HUES64 (cell line): ENCODE measurements around the gene PNMA6A. TPM values are rescaled to one million over a fixed set of nuclear protein-coding genes. Genes with fewer than 3 reads are reported as not detected.
"Not testable (repeated sequence)": the region's sequence is repeated elsewhere in the genome, so short reads cannot be mapped to it uniquely, and the experiment has no call there.

ENCODE experiments used
- H3K27ac ChIP-seq: 2 replicates; pipeline ENCODE4 v1.7.0; 2013; ENCODE audit warnings: low read depth, low read length, inconsistent platforms
- H3K27me3 ChIP-seq: 2 replicates; pipeline ENCODE4 v1.6.1; 2013; ENCODE audit warnings: mild to moderate bottlenecking, low read length; ENCODE audit not compliant: insufficient read depth
- H3K36me3 ChIP-seq: 2 replicates; pipeline ENCODE4 v1.6.1; 2013; ENCODE audit warnings: mild to moderate bottlenecking, low read length; ENCODE audit not compliant: insufficient read depth
- H3K4me1 ChIP-seq: 2 replicates; pipeline ENCODE4 v1.6.1; 2013; ENCODE audit warnings: mild to moderate bottlenecking, low read length, moderate library complexity; ENCODE audit not compliant: insufficient read depth
- H3K4me3 ChIP-seq: 2 replicates; pipeline ENCODE4 v1.5.1; 2013; ENCODE audit warnings: mild to moderate bottlenecking, low read length, moderate library complexity
- H3K9ac ChIP-seq: 2 replicates; pipeline ENCODE4 v1.6.1; 2013; ENCODE audit warnings: mild to moderate bottlenecking, low read depth, low read length
- H3K9me3 ChIP-seq: 2 replicates; pipeline ENCODE4 v1.6.1; 2013; ENCODE audit warnings: low read depth, low read length; ENCODE audit not compliant: insufficient read depth
- WGBS: fragments of 150-250, 120-280 bp; methylation state at CpG from one replicate; pipeline ENCODE4 v1.1.7; 2013; ENCODE audit warnings: missing lambda C conversion rate; 5-methylcytosine and 5-hydroxymethylcytosine counted together
- polyA plus RNA-seq, 2 experiments: library from polyadenylated mRNA; stranded (reverse); fragments of 50-300 nt; gene quantifications; one replicate each; pipeline ENCODE4 v1.2.3, GENCODE V29; 2013

The PNMA6A gene
- 4.0 TPM for polyA plus RNA-seq (2013, experiment 1 of 2)
- 3.6 TPM for polyA plus RNA-seq (2013, experiment 2 of 2)

- WGBS: no CpG with 5 or more reads among the region's 76 CpGs
- not testable (repeated sequence) for H3K4me1 ChIP-seq, H3K36me3 ChIP-seq, H3K9ac ChIP-seq, H3K27ac ChIP-seq, H3K9me3 ChIP-seq, H3K27me3 ChIP-seq, H3K4me3 ChIP-seq
Observed at GRCh38 chrX:153071909-153072583, at the start of gene PNMA6A. PNMA6A (plus strand) TSS chrX:153072454; CDS start chrX:153073063, 609 bp downstream.

DNA sequence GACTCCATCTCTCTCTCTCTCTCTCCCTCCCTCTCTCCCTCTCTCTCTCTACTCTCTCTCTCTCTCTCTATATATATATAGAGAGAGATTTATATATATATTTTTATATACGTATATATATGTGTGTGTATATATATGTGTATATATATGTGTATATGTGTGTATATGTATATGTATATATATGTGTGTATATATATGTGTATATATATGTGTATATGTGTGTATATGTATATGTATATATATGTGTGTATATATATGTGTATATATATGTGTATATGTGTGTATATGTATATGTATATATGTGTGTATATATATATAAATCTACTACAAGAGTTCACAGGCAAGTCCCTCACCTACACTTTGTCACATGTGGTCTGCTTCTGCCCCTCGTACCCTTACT, 45.8 kb upstream of the PNMA6A start:
- WGBS: 100% methylated on average over 1 of the region's 2 CpGs

GRCh38 chrX:153028487-153028886, 43.8 kb upstream of the PNMA6A start:
- not testable (repeated sequence) for H3K36me3 ChIP-seq, H3K4me3 ChIP-seq, H3K27me3 ChIP-seq, H3K27ac ChIP-seq, H3K9me3 ChIP-seq, H3K9ac ChIP-seq, H3K4me1 ChIP-seq
- 89% methylated on average over 1 of the region's 11 CpGs for WGBS

More for the DNA sequence above, 45.8 kb upstream of the PNMA6A start:
- not testable (repeated sequence) for H3K4me3 ChIP-seq, H3K4me1 ChIP-seq, H3K36me3 ChIP-seq, H3K27ac ChIP-seq, H3K9me3 ChIP-seq, H3K9ac ChIP-seq, H3K27me3 ChIP-seq

DNA sequence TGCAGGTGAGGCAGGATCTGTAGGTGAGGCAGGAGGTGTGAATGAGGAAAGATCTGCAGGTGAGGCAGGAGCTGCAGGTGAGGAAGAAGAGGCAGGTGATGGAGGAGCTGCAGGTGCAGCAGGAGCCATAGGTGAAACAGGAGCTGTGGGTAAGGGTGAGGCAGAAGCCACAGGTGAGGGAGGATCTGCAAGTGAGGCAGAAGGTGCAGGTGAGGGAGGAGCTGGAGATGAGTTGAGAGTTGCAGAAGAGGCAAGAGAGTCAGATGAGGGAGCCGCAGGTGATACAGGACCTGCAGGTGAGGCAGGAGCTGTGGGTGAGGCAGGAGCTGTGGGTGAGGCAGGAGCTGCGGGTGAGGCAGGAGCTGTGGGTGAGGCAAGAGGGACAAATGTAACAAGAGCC, 43.1 kb upstream of the PNMA6A start:
- Histone ChIP-seq H3K36me3 (no peaks in the 10 kb centered on the region), H3K9me3 (no peaks in the 10 kb centered on the region), H3K27ac (no peak overlapping the region), H3K4me1 (no peaks in the 10 kb centered on the region), H3K27me3 (no peaks in the 10 kb centered on the region), H3K4me3 (no peak overlapping the region), H3K9ac (no peak overlapping the region)
- WGBS: 83% methylated on average over 2 of the region's 2 CpGs

GRCh38 chrX:153029875-153030274, 42.4 kb upstream of the PNMA6A start:
- H3K4me1 ChIP-seq: no peaks in the 10 kb centered on the region
- H3K9ac ChIP-seq: no peak overlapping the region
- no peak overlapping the region for H3K4me3 ChIP-seq
- no peaks in the 10 kb centered on the region for H3K9me3 ChIP-seq
- H3K36me3 ChIP-seq: no peaks in the 10 kb centered on the region
- no peak overlapping the region for H3K27ac ChIP-seq
- no peaks in the 10 kb centered on the region for H3K27me3 ChIP-seq
- WGBS: 92% methylated on average over 11 of the region's 11 CpGs

DNA sequence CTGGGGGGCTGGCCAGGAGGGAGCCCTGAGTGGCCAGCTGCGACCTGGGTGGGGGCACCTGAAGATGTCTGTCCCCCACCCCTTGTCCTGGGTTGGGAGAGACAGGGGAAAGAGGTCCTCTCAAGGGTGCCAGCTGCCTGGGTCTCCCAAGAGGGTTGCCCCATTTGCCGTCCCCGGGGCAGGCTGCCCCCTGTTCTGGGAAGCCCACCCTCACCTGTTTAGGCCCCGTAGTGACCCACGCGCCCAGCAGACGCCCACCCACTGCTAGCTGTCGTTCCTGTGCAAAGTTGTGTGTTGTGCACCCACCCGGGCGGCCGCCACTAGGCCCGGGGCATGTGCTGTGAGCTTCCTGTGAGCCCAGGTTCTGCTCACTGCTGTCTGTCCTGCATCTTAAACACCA, 41.5 kb upstream of the PNMA6A start:
- H3K9ac ChIP-seq: no peak overlapping the region
- H3K4me3 ChIP-seq: no peak overlapping the region
- 95% methylated on average over 12 of the region's 12 CpGs for WGBS
- H3K4me1 ChIP-seq: no peaks in the 10 kb centered on the region
- no peaks in the 10 kb centered on the region for H3K36me3 ChIP-seq
- no peak overlapping the region for H3K27ac ChIP-seq
- no peaks in the 10 kb centered on the region for H3K27me3 ChIP-seq
- H3K9me3 ChIP-seq: no peaks in the 10 kb centered on the region

- Histone ChIP-seq H3K4me1 (no peaks in the 10 kb centered on the region), H3K27me3 (no peaks in the 10 kb centered on the region), H3K27ac (no peak overlapping the region), H3K36me3 (no peaks in the 10 kb centered on the region), H3K9ac (no peak overlapping the region), H3K4me3 (peak overlapping the region; percentile 43), H3K9me3 (no peaks in the 10 kb centered on the region)
- WGBS: 31% methylated on average over 64 of the region's 64 CpGs
Observed at GRCh38 chrX:153032397-153033118, 39.7 kb upstream of the PNMA6A start.

- Histone ChIP-seq H3K9me3 (no peaks in the 10 kb centered on the region; the same call in 1 of the 2 replicates), H3K27ac (no peak overlapping the region)
Observed at GRCh38 chrX:153049093-153049492, 23.2 kb upstream of the PNMA6A start.

GRCh38 chrX:153052534-153052933, 19.7 kb upstream of the PNMA6A start:
- Histone ChIP-seq H3K27ac (no peak overlapping the region), H3K4me1 (no peaks in the 10 kb centered on the region), H3K9me3 (no peaks in the 10 kb centered on the region), H3K4me3 (no peak overlapping the region), H3K27me3 (peaks cover 18% of the 10 kb centered on the region), H3K36me3 (no peaks in the 10 kb centered on the region), H3K9ac (no peak overlapping the region)
- WGBS: 100% methylated on average over 1 of the region's 1 CpG

More at GRCh38 chrX:153049093-153049492, 23.2 kb upstream of the PNMA6A start:
- WGBS: 92% methylated on average over 2 of the region's 2 CpGs
- Histone ChIP-seq H3K4me1 (no peaks in the 10 kb centered on the region), H3K27me3 (no peaks in the 10 kb centered on the region), H3K4me3 (no peak overlapping the region), H3K9ac (no peak overlapping the region), H3K36me3 (no peaks in the 10 kb centered on the region)

GRCh38 chrX:153055871-153056749, 16.1 kb upstream of the PNMA6A start, which contains the start of gene PNMA3:
PNMA3 (plus strand) TSS chrX:153056470; CDS start chrX:153057056, 586 bp downstream.
- H3K27me3 ChIP-seq: peaks cover 18% of the 10 kb centered on the region
- H3K9me3 ChIP-seq: no peaks in the 10 kb centered on the region
- peak within 1 kb of the TSS; percentile 40 for H3K4me3 ChIP-seq
- 10% methylated on average over 72 of the region's 80 CpGs for WGBS
- H3K27ac ChIP-seq: no peak within 1 kb of the TSS
- H3K36me3 ChIP-seq: no peaks in the 10 kb centered on the region
- no peak within 1 kb of the TSS for H3K9ac ChIP-seq
- no peaks in the 10 kb centered on the region for H3K4me1 ChIP-seq

- Histone ChIP-seq H3K4me1 (no peaks in the 10 kb centered on the region), H3K27me3 (peaks cover 18% of the 10 kb centered on the region), H3K36me3 (no peaks in the 10 kb centered on the region), H3K27ac (no peak overlapping the region), H3K9me3 (no peaks in the 10 kb centered on the region), H3K9ac (no peak overlapping the region), H3K4me3 (peak overlapping the region; percentile 40; the same call in 1 of the 2 replicates)
- WGBS: 94% methylated on average over 11 of the region's 11 CpGs
Observed at GRCh38 chrX:153057281-153057680, 15.0 kb upstream of the PNMA6A start.
